Stimulated activated CD8-positive, alpha-beta memory T cell treated with anti-CD3 and anti-CD28 coated beads, Interleukin-7, amount 100 ng/mL, for 4 hours (primary cell): ENCODE results near the gene DDX10.
A peak's percentile ranks its signal among the peaks of the same experiment; 100 is the strongest.

Experiments used
- DNase-seq, 2 donors: peaks; one replicate each; pipeline ENCODE4 v3.0.0-alpha.2; 2020; ENCODE audit warnings: low read depth in 2 of 2

DDX10 gene

GRCh38 chr11:108871867-108872266 lies 207.0 kb downstream of the DDX10 start:
- DNase-seq, result no peak

GRCh38 chr11:108872781-108873291 lies 208.0 kb downstream of the DDX10 start:
- no peak for DNase-seq

- no peak for DNase-seq
These were observed 208.4 kb downstream of the DDX10 start for GRCh38 chr11:108873310-108873709.

- no peak for DNase-seq
These were observed 209.1 kb downstream of the DDX10 start for GRCh38 chr11:108873941-108874340.

GRCh38 chr11:108875134-108875533 lies 210.3 kb downstream of the DDX10 start:
- no peak for DNase-seq

- DNase-seq, result no peak
These were observed 212.3 kb downstream of the DDX10 start for GRCh38 chr11:108877178-108877577.

GRCh38 chr11:108880510-108880909 lies 215.6 kb downstream of the DDX10 start:
- no peak for DNase-seq

- DNase-seq, result no peak
These were observed 216.3 kb downstream of the DDX10 start for GRCh38 chr11:108881131-108881530.

- no peak for DNase-seq
These were observed 217.5 kb downstream of the DDX10 start for GRCh38 chr11:108882211-108882831.

GRCh38 chr11:108886005-108886659 lies 221.3 kb downstream of the DDX10 start:
- no peak for DNase-seq

GRCh38 chr11:108886660-108887009 lies 221.8 kb downstream of the DDX10 start:
- DNase-seq, result no peak

GRCh38 chr11:108887436-108888238 lies 222.8 kb downstream of the DDX10 start:
- peak in 1 of 2 donors; percentile 1 for DNase-seq

GRCh38 chr11:108890482-108891105 lies 225.7 kb downstream of the DDX10 start:
- DNase-seq, result no peak

GRCh38 chr11:108891143-108891542 lies 226.3 kb downstream of the DDX10 start:
- no peak for DNase-seq

GRCh38 chr11:108891909-108892511 lies 227.1 kb downstream of the DDX10 start:
- no peak for DNase-seq

- DNase-seq, result no peak
These were observed 231.0 kb downstream of the DDX10 start for GRCh38 chr11:108895579-108896480.

- DNase-seq, result no peak
These were observed 232.2 kb downstream of the DDX10 start for GRCh38 chr11:108897071-108897481.

- DNase-seq, result no peak
These were observed 233.0 kb downstream of the DDX10 start for GRCh38 chr11:108897916-108898315.

GRCh38 chr11:108901359-108901758 lies 236.5 kb downstream of the DDX10 start:
- DNase-seq, result no peak

GRCh38 chr11:108902027-108902469 lies 237.2 kb downstream of the DDX10 start:
- DNase-seq, result no peak

- DNase-seq, result no peak
These were observed 239.6 kb downstream of the DDX10 start for GRCh38 chr11:108904480-108904879.
